DND-41 (cell line): Measurements from ENCODE around the gene PDE6G.

Source experiments
- ATAC-seq: fragments of 200-7000 bp; cut with Tn5 transposase; 3 replicates; pipeline ENCODE4 v1.9.1; 2021; ENCODE audit warnings: low read depth; ENCODE audit not compliant: insufficient read depth
- DNase-seq: peaks from one replicate; pipeline ENCODE4 v3.0.0-alpha.2; 2020
- H2AFZ ChIP-seq: 2 replicates; pipeline ENCODE4 v1.6.0; 2012; ENCODE audit warnings: low read depth, low read length
- H3K27ac ChIP-seq: 2 replicates; pipeline ENCODE4 v1.5.1; 2012; ENCODE audit warnings: low read length, inconsistent platforms
- H3K27me3 ChIP-seq: fragments of 200-600 bp; sonication (generic); 2 replicates; pipeline ENCODE4 v1.6.0; 2012; ENCODE audit warnings: low read length, mild to moderate bottlenecking, inconsistent platforms; ENCODE audit not compliant: insufficient read depth, poor library complexity
- H3K36me3 ChIP-seq: 2 replicates; pipeline ENCODE4 v1.5.1; 2012; ENCODE audit warnings: low read length, inconsistent platforms; ENCODE audit not compliant: insufficient read depth
- H3K4me1 ChIP-seq: 2 replicates; pipeline ENCODE4 v1.5.1; 2012; ENCODE audit warnings: mild to moderate bottlenecking, low read length; ENCODE audit not compliant: insufficient read depth
- H3K4me2 ChIP-seq: 2 replicates; pipeline ENCODE4 v1.6.0; 2012; ENCODE audit warnings: mild to moderate bottlenecking, moderate library complexity, low read length, inconsistent platforms; ENCODE audit not compliant: insufficient read depth
- H3K4me3 ChIP-seq, 2 experiments: fragments of 200-600 bp in 1 of 2; shearing (Covaris generic) in 1 of 2; 2 replicates each; pipeline ENCODE4 v1.5.1; 2012 to 2016; ENCODE audit warnings: inconsistent platforms in 2 of 2, low read length in 2 of 2, mild to moderate bottlenecking in 2 of 2, low read depth in 1 of 2, moderate library complexity in 1 of 2
- H3K79me2 ChIP-seq: 2 replicates; pipeline ENCODE4 v1.6.0; 2012; ENCODE audit warnings: low read length, inconsistent platforms; ENCODE audit not compliant: insufficient read depth
- H3K9ac ChIP-seq: 2 replicates; pipeline ENCODE4 v1.6.0; 2012; ENCODE audit warnings: low read depth, mild to moderate bottlenecking, inconsistent platforms, low read length, moderate library complexity
- H3K9me3 ChIP-seq: 2 replicates; pipeline ENCODE4 v1.5.1; 2012; ENCODE audit warnings: low read length, moderate library complexity, mild to moderate bottlenecking, inconsistent platforms; ENCODE audit not compliant: insufficient read depth, severe bottlenecking
- H4K20me1 ChIP-seq: 2 replicates; pipeline ENCODE4 v1.6.0; 2012; ENCODE audit warnings: low read length; ENCODE audit not compliant: insufficient read depth
- EZH2 ChIP-seq: IDR thresholded peaks from 3 replicates; pipeline ENCODE4 v1.6.1; 2012; ENCODE audit warnings: borderline replicate concordance, low read depth, mild to moderate bottlenecking, moderate library complexity, low read length, inconsistent platforms; ENCODE audit not compliant: severe bottlenecking
- TF ChIP-seq, protein P1 (sequence below): IDR thresholded peaks from 2 replicates; pipeline ENCODE4 v1.5.1; 2012; ENCODE audit warnings: borderline replicate concordance, low read length, moderate library complexity, mild to moderate bottlenecking; ENCODE audit not compliant: poor library complexity, severe bottlenecking; ENCODE audit errors: extremely low read depth

The PDE6G gene

DNA sequence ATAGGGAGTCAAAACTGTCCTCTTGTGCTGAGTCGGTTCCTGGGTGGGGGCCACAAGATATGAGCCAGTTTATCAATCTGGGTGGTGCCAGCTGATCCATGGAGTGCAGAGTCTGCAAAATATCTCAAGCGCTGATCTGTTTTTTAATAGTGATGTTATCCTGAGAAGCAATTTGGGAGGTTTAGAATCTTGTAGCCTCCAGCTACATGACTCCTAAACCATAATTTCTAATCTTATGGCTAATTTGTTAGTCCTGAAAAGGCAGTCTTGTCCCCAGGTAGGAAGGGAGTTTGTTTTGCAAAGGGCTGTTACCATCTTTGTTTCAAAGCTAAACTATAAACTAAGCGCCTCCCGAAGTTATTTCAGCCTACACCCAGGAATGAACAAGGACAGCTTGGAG lies 17.7 kb downstream of the PDE6G start:
- Histone ChIP-seq H3K36me3 (peaks cover 9% of the 10 kb centered on the region), H3K27me3 (no peaks in the 10 kb centered on the region), H3K4me2 (no peak overlapping the region), H3K79me2 (peaks cover 32% of the 10 kb centered on the region), H4K20me1 (peaks cover 18% of the 10 kb centered on the region; the same call in 1 of the 2 replicates), H3K4me1 (peaks cover 33% of the 10 kb centered on the region), H2AFZ (no peak overlapping the region), H3K4me3 (no peak overlapping the region), H3K9me3 (no peaks in the 10 kb centered on the region), H3K9ac (no peak overlapping the region), H3K27ac (no peak overlapping the region)
- TF ChIP-seq EZH2 = no peak
- TF ChIP-seq, protein P1, sequence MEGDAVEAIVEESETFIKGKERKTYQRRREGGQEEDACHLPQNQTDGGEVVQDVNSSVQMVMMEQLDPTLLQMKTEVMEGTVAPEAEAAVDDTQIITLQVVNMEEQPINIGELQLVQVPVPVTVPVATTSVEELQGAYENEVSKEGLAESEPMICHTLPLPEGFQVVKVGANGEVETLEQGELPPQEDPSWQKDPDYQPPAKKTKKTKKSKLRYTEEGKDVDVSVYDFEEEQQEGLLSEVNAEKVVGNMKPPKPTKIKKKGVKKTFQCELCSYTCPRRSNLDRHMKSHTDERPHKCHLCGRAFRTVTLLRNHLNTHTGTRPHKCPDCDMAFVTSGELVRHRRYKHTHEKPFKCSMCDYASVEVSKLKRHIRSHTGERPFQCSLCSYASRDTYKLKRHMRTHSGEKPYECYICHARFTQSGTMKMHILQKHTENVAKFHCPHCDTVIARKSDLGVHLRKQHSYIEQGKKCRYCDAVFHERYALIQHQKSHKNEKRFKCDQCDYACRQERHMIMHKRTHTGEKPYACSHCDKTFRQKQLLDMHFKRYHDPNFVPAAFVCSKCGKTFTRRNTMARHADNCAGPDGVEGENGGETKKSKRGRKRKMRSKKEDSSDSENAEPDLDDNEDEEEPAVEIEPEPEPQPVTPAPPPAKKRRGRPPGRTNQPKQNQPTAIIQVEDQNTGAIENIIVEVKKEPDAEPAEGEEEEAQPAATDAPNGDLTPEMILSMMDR = no peak
- ATAC-seq (no peak), DNase-seq (no peak)

DNA sequence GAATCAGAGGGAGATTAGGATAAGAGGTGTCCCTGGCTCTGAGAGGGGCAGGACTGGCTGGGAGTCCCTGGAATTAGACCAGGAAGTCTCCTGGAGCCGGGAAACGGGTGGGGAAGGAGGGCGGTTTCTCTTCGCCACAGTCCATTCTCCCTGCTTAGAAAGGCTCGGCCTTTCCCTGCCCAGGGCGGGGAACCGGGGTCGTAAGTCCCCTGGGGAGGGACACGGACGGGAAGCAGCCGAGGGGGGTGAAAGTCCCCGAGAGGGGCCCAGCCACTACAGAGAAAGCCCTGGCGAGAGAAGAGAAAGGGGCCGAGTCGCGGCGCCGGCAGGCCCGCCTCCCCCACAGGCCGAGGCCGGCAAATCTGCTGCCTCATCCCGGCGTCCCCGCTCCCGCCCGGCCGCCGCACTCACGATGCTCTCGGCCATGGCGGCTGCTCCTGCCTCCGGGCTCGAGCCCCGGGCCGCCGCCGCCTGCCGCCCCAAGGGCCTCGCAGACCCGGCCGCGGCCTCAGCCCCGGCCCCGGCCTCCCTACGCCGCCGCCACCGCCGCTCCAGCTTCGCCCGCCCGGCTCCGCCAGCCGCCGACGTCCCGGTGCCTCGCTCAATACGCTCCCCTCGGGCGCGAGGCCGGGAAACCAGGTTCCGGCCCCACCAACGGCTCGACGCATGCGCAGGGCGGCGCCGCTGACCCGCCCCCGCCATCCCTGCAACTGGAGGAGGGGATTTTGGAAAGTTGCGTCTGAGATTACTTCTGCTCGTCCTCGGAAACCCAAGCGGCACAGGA lies 19.6 kb downstream of the PDE6G start, which contains the start of the genes NPLOC4 and TSPAN10:
NPLOC4 (minus strand) TSS at position 608 of the 784 bp plus-strand sequence; CDS start at position 426, 182 bp downstream.
TSPAN10 (plus strand) TSS at position 692 of the 784 bp plus-strand sequence. CDS start 5,217 bp downstream, outside the sequence.
- H3K4me2 ChIP-seq = peak within 1 kb of the TSS; percentile 94
- H3K27ac ChIP-seq = peak within 1 kb of the TSS; percentile 73
- peak within 1 kb of the TSS; percentile 74 to 88 for H3K4me3 ChIP-seq
- H3K27me3 ChIP-seq = no peaks in the 10 kb centered on the region
- H3K36me3 ChIP-seq = peaks cover 14% of the 10 kb centered on the region
- peak; percentile 90 for ATAC-seq
- peak within 1 kb of the TSS; percentile 97 for H3K9ac ChIP-seq
- H2AFZ ChIP-seq = peak within 1 kb of the TSS; percentile 94
- TF ChIP-seq, protein P1 = no peak
- no peak for TF ChIP-seq EZH2
- DNase-seq = peak; percentile 86
- peaks cover 28% of the 10 kb centered on the region; the same call in 1 of the 2 replicates for H4K20me1 ChIP-seq
- H3K4me1 ChIP-seq = peaks cover 33% of the 10 kb centered on the region
- no peaks in the 10 kb centered on the region for H3K9me3 ChIP-seq
- peaks cover 51% of the 10 kb centered on the region for H3K79me2 ChIP-seq

DNA sequence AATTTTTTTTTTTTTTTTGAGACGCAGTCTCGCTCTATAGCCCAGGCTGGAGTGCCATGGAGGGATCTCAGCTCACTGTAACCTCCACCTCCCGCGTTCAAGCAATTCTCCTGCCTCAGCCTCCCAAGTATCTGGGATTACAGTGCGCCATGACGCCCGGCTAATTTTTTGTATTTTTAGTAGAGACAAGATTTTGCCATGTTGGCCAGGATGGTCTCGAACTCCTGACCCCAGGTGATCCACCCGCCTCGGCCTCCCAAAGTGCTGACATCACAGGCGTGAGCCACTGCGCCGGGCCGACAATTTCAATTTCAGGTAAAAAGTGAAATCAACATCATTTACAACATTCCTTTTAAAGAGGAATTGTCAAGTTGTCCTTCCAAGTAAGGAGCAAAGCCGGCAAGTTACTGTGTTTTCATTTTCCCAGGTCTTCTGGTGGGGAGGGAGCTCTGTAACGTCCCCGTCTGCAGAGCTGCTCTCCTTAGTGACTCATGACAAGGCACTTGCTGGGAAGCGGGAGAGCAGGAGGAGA lies 20.3 kb downstream of the PDE6G start:
- H4K20me1 ChIP-seq = peaks cover 31% of the 10 kb centered on the region; the same call in 1 of the 2 replicates
- DNase-seq (peak; percentile 21), ATAC-seq (peak; percentile 39; the same call in 2 of the 3 replicates)
- H3K9me3 ChIP-seq = no peaks in the 10 kb centered on the region
- peak overlapping the region; percentile 76; the same call in 1 of the 2 replicates for H2AFZ ChIP-seq
- H3K4me1 ChIP-seq = peaks cover 33% of the 10 kb centered on the region
- peak overlapping the region; percentile 74 to 88 for H3K4me3 ChIP-seq
- TF ChIP-seq, protein P1 = no peak
- no peak for TF ChIP-seq EZH2
- peak overlapping the region; percentile 73 for H3K27ac ChIP-seq
- H3K27me3 ChIP-seq = no peaks in the 10 kb centered on the region
- H3K4me2 ChIP-seq = peak overlapping the region; percentile 94
- peaks cover 58% of the 10 kb centered on the region for H3K79me2 ChIP-seq
- peak overlapping the region; percentile 97 for H3K9ac ChIP-seq
- peaks cover 18% of the 10 kb centered on the region for H3K36me3 ChIP-seq
